Coronary artery (tissue), 2 donors: ENCODE results near the gene ANAPC5.
A peak's percentile ranks its signal among the peaks of the same experiment; 100 is the strongest.

Source experiments
- DNase-seq: peaks from one replicate; pipeline ENCODE4 v3.0.0-alpha.2; 2017; ENCODE audit warnings: low spot score
- H3K27ac ChIP-seq, 2 donors: fragments of 200-600 bp; sonication (generic); one replicate each; pipeline ENCODE4 v1.5.1; 2016 to 2019
- H3K4me3 ChIP-seq: fragments of 200-600 bp; sonication (generic); 2 replicates; pipeline ENCODE4 v1.5.1; 2016; ENCODE audit warnings: mild to moderate bottlenecking, moderate library complexity
- TF ChIP-seq, protein P1 (sequence below): fragments of 200-600 bp; sonication (generic); IDR thresholded peaks from one replicate; pipeline ENCODE4 v1.5.1; 2019; ENCODE audit warnings: antibody characterized with exemption

The ANAPC5 gene

DNA sequence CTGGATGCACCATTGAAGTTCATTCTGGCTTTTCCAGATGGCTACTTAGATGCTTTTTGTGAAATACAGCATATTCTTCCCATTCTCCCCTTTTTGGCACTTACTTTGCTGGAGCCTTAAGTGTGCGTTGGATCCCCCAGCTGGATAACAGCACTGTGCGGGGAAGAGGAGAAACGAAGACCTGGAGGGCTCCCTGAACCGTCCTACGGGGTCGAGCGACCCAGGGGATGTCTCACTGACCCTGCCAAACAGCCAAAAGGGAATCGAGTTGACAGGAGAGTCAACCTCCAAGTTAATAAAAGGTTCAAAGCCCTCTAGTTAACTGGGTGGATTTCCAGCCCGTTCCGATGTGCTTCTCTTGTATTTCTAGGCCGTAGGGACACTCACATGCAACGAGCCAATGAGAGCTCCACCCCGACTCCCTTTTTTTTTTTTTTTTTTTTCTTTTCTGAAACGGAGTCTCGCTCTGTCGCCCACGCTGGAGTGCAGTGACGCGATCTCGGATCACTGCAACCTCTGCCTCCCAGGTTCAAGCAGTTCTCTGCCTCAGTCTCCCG lies 54.7 kb downstream of the ANAPC5 start:
- no peak for DNase-seq
- TF ChIP-seq, protein P1, sequence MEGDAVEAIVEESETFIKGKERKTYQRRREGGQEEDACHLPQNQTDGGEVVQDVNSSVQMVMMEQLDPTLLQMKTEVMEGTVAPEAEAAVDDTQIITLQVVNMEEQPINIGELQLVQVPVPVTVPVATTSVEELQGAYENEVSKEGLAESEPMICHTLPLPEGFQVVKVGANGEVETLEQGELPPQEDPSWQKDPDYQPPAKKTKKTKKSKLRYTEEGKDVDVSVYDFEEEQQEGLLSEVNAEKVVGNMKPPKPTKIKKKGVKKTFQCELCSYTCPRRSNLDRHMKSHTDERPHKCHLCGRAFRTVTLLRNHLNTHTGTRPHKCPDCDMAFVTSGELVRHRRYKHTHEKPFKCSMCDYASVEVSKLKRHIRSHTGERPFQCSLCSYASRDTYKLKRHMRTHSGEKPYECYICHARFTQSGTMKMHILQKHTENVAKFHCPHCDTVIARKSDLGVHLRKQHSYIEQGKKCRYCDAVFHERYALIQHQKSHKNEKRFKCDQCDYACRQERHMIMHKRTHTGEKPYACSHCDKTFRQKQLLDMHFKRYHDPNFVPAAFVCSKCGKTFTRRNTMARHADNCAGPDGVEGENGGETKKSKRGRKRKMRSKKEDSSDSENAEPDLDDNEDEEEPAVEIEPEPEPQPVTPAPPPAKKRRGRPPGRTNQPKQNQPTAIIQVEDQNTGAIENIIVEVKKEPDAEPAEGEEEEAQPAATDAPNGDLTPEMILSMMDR, result no peak
- Histone ChIP-seq H3K4me3 (peak overlapping the region; percentile 100), H3K27ac (peak overlapping the region; percentile 53 to 93)

GRCh38 chr12:121296618-121297434 lies 55.4 kb downstream of the ANAPC5 start, which contains the start of gene CAMKK2:
CAMKK2 (minus strand) TSS chr12:121296709; CDS start chr12:121274526, 22,183 bp downstream.
- H3K27ac ChIP-seq, result peak within 1 kb of the TSS; percentile 64 to 93
- TF ChIP-seq, protein P1, result no peak

DNA sequence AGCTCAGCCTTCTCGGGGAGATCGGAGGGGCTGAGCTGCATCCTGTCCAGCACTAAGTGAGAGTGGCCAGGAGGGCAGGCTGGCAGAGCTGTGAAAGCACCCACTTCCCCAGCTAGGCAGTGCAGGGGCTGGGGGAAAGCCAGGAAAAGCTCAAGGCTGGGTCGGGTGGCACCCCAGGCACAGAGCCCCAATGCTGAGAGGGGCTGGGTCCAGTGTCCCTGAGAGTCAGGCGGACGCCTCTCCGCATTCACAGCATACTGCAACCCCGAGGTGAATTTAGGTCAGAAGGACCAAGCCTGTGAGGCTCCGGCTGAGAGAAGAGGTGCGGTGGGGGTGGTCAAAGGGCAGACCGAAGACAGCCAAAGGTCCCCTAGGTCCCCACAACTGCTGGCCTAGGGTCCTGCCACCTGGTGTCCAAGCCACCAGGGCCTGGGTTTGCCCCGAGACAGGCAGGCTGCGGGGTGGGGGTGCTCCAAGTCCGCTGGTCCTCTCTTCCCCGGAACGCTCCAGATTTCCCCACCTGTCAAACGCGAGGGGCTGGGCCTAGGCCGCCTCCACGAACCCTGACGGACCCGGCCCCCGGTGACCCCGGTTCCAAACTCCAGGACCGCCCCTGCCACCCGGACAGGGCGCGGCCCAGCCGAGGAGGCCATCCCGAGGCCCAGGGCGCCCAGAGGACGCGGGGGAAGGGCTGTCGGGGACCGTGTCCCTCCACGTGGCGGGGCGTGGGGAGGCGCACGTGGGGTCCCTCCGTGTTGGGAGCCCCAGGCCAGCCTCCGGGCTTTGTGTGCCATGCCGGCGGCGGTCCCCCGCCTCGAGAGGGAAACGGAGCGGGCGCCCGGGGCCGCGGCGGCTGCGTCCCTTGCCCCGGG lies 56.2 kb downstream of the ANAPC5 start:
- Histone ChIP-seq H3K27ac (peak overlapping the region; percentile 64 to 93), H3K4me3 (peak overlapping the region; percentile 100)
- DNase-seq, result peak; percentile 80
- TF ChIP-seq, protein P1, result no peak

More at GRCh38 chr12:121296618-121297434, 55.4 kb downstream of the ANAPC5 start, which contains the start of gene CAMKK2:
- DNase-seq, result peak; percentile 88
- peak within 1 kb of the TSS; percentile 100 for H3K4me3 ChIP-seq

DNA sequence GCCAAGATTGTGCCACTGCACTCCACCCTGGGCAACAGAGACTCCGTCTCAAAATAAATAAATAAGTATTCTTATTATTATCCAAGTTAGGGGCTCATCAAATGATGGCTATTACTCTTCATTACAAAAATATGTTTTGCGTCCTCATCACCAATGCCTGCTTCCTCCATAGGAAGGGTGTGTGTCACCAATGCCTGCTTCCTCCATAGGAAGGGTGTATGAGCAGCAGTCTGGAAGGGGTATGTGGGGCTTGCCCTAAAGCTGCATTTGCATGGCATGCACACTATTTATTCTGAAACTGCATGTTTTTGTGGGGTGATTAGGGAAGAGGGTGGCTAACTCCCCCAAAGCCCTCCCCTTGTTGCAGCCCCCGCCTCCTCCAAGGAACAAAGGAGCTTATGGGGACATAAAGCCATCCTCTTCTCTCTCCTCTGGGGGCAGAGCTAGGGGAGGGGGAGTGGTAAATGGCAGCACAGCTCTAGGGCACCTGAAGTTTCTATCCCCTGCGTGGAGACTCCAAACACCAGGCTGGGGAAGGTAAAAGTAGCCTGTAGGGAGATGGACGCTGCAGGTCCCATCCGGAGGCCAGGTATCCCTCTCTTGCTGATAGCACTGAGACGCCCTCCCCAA lies 57.0 kb downstream of the ANAPC5 start:
- TF ChIP-seq, protein P1, result no peak
- Histone ChIP-seq H3K27ac (peak overlapping the region; percentile 64 to 93), H3K4me3 (peak overlapping the region; percentile 100)
- peak; percentile 49 for DNase-seq

DNA sequence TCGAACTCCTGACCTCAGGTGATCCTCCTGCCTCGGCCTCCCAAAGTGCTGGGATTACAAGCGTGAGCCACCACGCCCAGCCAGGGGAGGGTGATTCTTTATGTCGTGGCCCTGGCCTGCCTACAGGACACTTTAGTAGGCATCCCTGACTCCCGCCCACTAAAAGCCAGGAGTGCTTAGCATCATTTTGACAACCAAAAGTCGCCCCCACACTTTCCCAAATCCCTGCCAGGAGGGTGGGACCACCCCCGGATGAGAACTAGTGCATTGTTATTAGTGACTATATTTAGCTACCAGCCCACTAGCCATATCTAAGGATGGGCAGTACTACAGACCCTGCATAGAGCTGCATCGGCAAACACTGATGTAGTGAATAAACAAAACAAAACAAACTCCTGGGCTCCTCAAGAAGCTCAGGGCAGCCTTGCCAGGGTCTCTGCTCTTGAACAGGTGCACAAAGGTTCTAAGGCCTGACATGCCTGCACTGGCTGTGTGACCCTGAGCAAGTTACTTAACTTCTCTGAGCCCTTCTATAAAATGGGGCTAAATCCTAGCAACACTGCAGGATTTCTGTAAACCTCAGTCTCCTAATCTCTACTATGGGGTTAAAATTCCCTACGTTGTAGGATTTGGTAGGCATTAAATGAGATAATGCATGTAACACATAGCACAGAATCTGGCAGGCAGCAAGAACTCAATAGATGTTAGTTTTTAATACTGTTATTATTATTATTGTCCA lies 57.9 kb downstream of the ANAPC5 start:
- H3K4me3 ChIP-seq, result peak overlapping the region; percentile 100
- TF ChIP-seq, protein P1, result no peak
- no peak overlapping the region for H3K27ac ChIP-seq
- DNase-seq, result no peak

DNA sequence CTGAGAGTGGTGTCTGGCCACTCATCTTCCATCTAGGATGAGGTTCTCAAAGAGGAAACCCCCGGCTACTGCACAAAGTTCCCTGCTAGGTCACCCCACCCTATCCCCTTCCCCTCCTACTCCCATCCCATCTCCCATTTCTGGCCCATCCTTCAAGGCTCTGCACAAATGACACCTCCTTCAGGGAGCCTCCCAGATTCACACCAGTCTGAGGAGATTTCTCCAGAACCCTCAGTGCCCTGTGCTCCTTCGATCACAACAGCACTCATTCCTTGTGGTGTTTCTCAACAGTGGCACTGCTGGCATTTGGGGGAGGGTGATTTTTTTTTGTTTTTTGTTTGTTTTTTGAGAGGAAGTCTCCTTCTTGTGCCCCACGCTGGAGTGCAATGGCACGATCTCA lies 58.6 kb downstream of the ANAPC5 start:
- Histone ChIP-seq H3K4me3 (no peak overlapping the region), H3K27ac (no peak overlapping the region)
- DNase-seq, result no peak
- TF ChIP-seq, protein P1, result no peak
